Esophagus mucosa (tissue), 1 donor: Measurements from ENCODE around the gene RAPGEF3. TPM values are rescaled to one million over a fixed set of nuclear protein-coding genes. Genes with fewer than 3 reads are reported as not detected.

Experiments
- total RNA-seq: library from RNA; stranded (reverse); gene quantifications from one replicate; pipeline ENCODE4 v1.2.4, GENCODE V29; 2023
- donor health status: DM: yes; HTN: yes; CAD: no.

RAPGEF3 gene
- total RNA-seq, 1 donor from 2014 or later, result 16.5 TPM

Other genes starting within 250 kb of the RAPGEF3 start
- 18.2 TPM for gene RPAP3, start 52.9 kb downstream of the RAPGEF3 start, total RNA-seq
- 66.9 TPM for gene ENDOU, start 33.4 kb downstream of the RAPGEF3 start, total RNA-seq
- gene SLC48A1, start 14.4 kb upstream of the RAPGEF3 start, total RNA-seq, result 19.8 TPM
- 25.1 TPM for gene HDAC7, start 61.0 kb upstream of the RAPGEF3 start, total RNA-seq
- 18.0 TPM for gene VDR, start 146.1 kb upstream of the RAPGEF3 start, total RNA-seq
- gene TMEM106C, start 204.7 kb upstream of the RAPGEF3 start, total RNA-seq, result 45.4 TPM
- not detected for gene COL2A1, start 245.6 kb upstream of the RAPGEF3 start, total RNA-seq